GM19463 (cell line): Measurements from ENCODE around the gene VPS11.
"Not testable (repeated sequence)": the region's sequence is repeated elsewhere in the genome, so short reads cannot be mapped to it uniquely, and the experiment has no call there.

Source experiments
- ATAC-seq: cut with Tn5 transposase; IDR thresholded peaks from one replicate; pipeline ENCODE4 v1.9.1; 2021; ENCODE audit warnings: mild to moderate bottlenecking, moderate library complexity; ENCODE audit not compliant: unreplicated experiment

Gene VPS11

DNA sequence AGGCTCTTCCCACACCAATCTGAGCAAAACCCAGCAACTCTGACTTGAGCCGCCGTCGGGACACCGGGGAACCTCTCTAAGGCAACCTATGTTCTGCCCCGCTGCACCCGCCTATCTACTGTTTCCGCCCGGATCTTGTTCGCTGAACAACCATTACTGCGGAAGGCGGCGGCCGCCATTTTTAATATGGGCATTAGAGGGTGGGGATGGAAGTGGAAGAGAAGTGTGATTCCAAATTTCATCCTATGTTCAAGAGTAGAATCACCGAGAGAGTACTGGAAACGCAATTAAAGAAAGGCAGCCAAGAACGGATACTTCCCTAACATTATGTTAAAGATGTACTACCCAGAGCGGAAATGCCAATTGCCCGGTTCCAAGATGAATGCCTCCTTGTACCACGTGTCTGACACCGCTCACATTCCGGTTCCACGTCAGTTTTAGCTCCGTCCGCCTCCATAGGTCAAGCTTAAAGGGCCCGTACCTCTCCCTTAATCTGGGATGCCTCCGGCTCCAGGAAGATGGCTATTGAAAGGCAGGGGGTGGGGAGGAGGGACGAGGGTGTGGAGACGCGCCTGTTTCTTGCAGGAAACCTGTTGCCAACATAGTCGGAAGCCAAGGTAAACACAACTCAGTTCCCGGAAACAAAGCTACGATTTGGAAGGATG, 34.3 kb downstream of the VPS11 start, which contains the start of gene DPAGT1:
TSS of gene DPAGT1 (minus strand) at position 95 of the 665 bp plus-strand sequence. CDS start 198 bp downstream, outside the sequence.
- ATAC-seq, result peak; percentile 86

- not testable (repeated sequence) for ATAC-seq
Observed at GRCh38 chr11:119103161-119103664, 35.6 kb downstream of the VPS11 start.

- no peak for ATAC-seq
Observed at GRCh38 chr11:119103793-119104192, 36.2 kb downstream of the VPS11 start.

DNA sequence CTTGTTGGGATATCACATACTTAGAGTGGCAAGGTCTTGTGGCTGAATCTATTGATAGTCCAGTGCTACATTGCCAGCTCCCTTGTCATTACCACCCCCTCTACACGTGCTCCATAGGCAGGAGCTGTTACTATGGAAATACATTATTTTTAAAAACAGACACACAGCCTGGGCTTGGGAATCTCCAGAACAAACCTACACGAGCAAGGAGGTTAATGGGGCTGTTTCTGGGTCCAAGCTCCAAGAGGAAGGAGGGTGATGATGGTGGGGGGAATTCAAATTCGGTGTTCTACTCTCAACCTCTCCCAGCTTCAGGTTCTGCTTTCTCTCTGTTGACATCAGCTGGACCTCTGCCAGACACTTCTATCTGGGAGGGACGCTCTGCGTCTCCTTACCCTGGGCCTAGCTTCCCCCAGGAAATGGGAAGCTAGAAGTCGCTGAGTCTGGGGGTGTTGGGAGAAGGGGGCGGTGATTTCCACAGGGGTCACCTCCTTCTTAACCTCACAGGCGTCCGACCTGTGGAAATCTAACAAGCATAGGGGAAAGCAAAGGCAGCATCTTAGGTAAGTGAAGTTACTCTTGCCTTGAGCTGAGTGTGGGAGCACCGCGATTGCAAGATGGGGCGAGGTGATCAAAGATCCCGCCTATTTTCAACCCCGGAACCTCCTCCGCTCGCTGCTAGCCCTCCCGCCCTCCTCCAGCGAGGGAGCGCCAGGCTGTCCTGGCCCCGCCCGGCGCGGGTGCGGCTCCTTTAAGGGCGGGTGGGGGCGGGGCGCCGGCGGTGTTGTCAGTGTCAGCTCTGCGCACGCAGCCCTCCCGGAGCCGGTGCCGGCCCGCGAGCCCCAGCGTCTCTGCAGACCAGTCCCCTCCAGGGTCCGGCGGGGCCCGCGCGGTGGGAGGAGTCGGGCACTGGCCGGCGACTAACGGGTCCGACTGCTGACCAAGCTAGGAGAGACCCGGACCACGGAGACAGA, 39.2 kb downstream of the VPS11 start, which contains the start of gene C2CD2L:
TSS of gene C2CD2L (plus strand) at position 781 of the 974 bp plus-strand sequence. CDS start 398 bp downstream, outside the sequence.
- peak; percentile 79 for ATAC-seq

DNA sequence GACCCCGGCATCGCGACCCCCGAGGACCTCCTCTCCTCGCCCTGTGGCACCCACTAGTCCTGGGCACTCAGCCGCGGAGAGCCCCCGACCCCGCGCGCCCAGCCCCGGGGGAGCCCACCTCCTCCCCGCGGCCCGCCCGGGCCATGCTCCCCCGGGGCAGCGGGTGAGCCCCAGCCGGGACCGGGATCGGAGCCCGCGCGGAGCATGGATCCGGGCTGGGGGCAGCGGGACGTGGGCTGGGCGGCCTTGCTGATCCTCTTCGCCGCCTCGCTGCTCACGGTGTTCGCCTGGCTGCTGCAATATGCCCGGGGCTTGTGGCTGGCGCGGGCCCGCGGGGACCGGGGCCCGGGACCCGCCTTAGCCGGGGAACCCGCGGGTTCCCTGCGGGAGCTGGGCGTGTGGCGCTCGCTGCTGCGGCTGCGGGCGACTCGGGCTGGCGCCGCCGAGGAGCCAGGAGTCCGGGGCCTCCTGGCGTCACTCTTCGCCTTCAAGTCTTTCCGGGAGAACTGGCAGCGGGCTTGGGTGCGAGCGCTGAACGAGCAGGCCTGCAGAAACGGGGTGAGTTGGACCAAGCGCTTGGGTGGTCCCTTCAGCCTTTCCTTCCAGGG, 40.0 kb downstream of the VPS11 start:
- peak; percentile 23 for ATAC-seq

GRCh38 chr11:119108146-119108856, 40.7 kb downstream of the VPS11 start:
- ATAC-seq, result peak; percentile 8

- no peak for ATAC-seq
Observed at GRCh38 chr11:119108857-119109221, 41.2 kb downstream of the VPS11 start.

DNA sequence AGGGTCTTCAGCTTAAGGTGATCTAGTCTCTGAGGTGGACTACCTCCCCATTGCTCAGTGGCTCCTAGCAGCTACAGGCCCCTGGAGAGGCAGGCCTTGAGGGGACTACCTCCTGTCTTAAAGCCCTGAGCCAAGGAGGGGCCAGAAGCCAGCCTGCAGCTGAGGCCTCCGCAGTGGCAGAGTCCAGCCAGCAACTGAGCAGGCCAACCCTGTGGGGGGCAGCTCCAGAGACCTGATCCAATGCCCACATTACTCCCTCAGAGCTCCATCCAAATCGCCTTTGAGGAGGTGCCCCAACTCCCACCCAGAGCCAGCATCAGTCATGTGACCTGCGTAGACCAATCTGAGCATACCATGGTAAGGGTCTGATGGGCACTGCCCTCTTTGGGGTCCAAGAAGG, 42.2 kb downstream of the VPS11 start:
- ATAC-seq, result no peak

DNA sequence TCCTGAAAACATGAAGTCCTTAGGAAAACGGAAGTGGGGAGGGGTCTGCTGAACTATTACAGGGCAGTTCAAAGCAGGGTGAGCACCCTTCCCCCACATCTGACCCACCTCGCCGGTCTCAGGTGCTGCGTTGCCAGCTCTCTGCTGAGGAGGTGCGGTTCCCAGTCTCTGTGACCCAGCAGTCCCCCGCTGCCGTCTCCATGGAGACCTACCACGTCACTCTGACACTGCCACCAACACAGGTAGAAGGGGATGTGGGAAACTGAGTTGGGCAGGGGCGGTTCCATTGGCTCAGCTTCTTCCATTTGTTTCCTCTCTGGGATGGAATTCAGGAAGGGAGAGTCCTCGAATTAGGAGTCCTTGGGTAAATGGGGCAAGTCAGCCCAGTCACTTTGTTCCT, 42.8 kb downstream of the VPS11 start:
- no peak for ATAC-seq

- ATAC-seq, result no peak
Observed at GRCh38 chr11:119111361-119111925, 43.8 kb downstream of the VPS11 start.

GRCh38 chr11:119112314-119113020, 44.8 kb downstream of the VPS11 start:
- no peak for ATAC-seq

GRCh38 chr11:119113716-119114115, 46.1 kb downstream of the VPS11 start:
- no peak for ATAC-seq

DNA sequence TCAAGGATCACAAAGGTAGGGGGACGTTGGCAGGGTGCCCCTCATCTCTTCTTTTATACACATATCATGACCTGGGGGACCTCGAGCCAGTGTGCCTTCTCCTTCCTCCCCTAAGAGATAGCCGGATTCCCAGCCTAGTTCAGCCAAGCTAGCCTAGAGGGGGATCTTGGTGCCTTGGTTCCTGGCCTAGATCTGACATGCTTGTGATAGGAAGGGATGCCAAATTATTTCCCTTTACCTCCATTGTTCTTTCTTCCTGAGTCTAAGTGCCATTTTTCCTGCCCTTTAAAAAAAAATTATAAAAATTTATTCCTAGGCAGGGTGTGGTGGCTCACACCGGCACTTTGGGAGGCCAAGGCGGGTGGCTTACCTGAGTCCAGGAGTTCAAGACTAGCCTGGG, 46.7 kb downstream of the VPS11 start:
- no peak for ATAC-seq

- ATAC-seq, result no peak
Observed at GRCh38 chr11:119115484-119116234, 48.0 kb downstream of the VPS11 start.

DNA sequence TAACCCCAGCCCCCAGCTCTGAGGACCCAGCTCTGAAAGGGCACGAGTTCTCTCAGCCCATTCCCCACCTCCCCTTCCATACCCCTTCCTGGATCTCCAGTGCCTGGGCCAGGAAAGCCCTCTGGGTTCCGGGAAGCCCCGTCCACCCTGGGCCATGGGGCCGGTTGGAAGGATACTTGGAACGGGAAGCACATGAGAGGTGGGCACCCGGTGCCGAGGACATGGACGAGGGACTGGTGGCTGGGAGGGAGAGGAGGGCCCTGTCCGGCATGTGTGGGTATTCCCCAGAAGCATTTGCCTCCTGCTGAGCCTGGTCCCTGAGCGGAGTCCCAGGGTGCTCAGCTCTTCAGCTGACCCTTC, 48.6 kb downstream of the VPS11 start:
- no peak for ATAC-seq

GRCh38 chr11:119116601-119117000, 49.0 kb downstream of the VPS11 start:
- no peak for ATAC-seq

- no peak for ATAC-seq
Observed at GRCh38 chr11:119117004-119117706, 49.5 kb downstream of the VPS11 start.

- no peak for ATAC-seq
Observed at GRCh38 chr11:119118227-119118626, 50.6 kb downstream of the VPS11 start.
